Trophoblast cell (in vitro differentiated cells and primary cell): ENCODE results near the gene JUP.

Experiments used
- DNase-seq, 2 donors: peaks; one replicate each; pipeline ENCODE4 v3.0.0-alpha.2; 2016
- H2AFZ ChIP-seq: 2 replicates; pipeline ENCODE4 v1.6.1; 2013; ENCODE audit warnings: low read length, moderate library complexity, mild to moderate bottlenecking; ENCODE audit not compliant: insufficient read depth, poor library complexity
- H2AK5ac ChIP-seq: 2 replicates; pipeline ENCODE4 v1.6.1; 2013; ENCODE audit warnings: mild to moderate bottlenecking, low read length
- H2BK120ac ChIP-seq: 2 replicates; pipeline ENCODE4 v1.6.1; 2013; ENCODE audit warnings: low read length, mild to moderate bottlenecking, moderate library complexity; ENCODE audit not compliant: insufficient read depth, poor library complexity
- H2BK12ac ChIP-seq: 2 replicates; pipeline ENCODE4 v1.6.1; 2013; ENCODE audit warnings: mild to moderate bottlenecking, low read length, moderate library complexity
- H2BK5ac ChIP-seq: 2 replicates; pipeline ENCODE4 v1.6.1; 2013; ENCODE audit warnings: low read length, low read depth, moderate library complexity, mild to moderate bottlenecking; ENCODE audit not compliant: poor library complexity
- H3K14ac ChIP-seq: 2 replicates; pipeline ENCODE4 v1.6.1; 2013; ENCODE audit warnings: mild to moderate bottlenecking, low read length
- H3K18ac ChIP-seq: 2 replicates; pipeline ENCODE4 v1.6.1; 2013; ENCODE audit warnings: mild to moderate bottlenecking, low read length
- H3K23ac ChIP-seq: 2 replicates; pipeline ENCODE4 v1.6.1; 2013; ENCODE audit warnings: low read length
- H3K27ac ChIP-seq: 2 replicates; pipeline ENCODE4 v1.5.1; 2013; ENCODE audit warnings: low read depth, mild to moderate bottlenecking, inconsistent platforms, low read length, moderate library complexity
- H3K27me3 ChIP-seq: 2 replicates; pipeline ENCODE4 v1.6.1; 2013; ENCODE audit warnings: inconsistent platforms, mild to moderate bottlenecking, low read length, moderate library complexity; ENCODE audit not compliant: insufficient read depth
- H3K36me3 ChIP-seq, 2 experiments: 1 replicate in 1 of 2; 2 replicates in 1 of 2; pipeline ENCODE4 v1.6.1; 2013; ENCODE audit warnings: low read length in 2 of 2, mild to moderate bottlenecking in 2 of 2, moderate library complexity in 1 of 2; ENCODE audit not compliant: insufficient read depth in 2 of 2, control insufficient read depth in 1 of 2
- H3K4ac ChIP-seq: 2 replicates; pipeline ENCODE4 v1.6.1; 2013; ENCODE audit warnings: low read depth, mild to moderate bottlenecking, low read length, moderate library complexity
- H3K4me1 ChIP-seq, 2 experiments: 1 replicate in 1 of 2; 2 replicates in 1 of 2; pipeline ENCODE4 v1.6.1; 2013; ENCODE audit warnings: low read length in 2 of 2, mild to moderate bottlenecking in 2 of 2, moderate library complexity in 1 of 2; ENCODE audit not compliant: insufficient read depth in 2 of 2, control insufficient read depth in 1 of 2
- H3K4me2 ChIP-seq: 2 replicates; pipeline ENCODE4 v1.6.1; 2013; ENCODE audit warnings: inconsistent platforms, mild to moderate bottlenecking, low read length, moderate library complexity
- H3K4me3 ChIP-seq: 2 replicates; pipeline ENCODE4 v1.5.1; 2013; ENCODE audit warnings: mild to moderate bottlenecking, low read depth, low read length, inconsistent platforms
- H3K79me1 ChIP-seq: one replicate; pipeline ENCODE4 v1.6.1; 2013; ENCODE audit warnings: low read length
- H3K79me2 ChIP-seq: 2 replicates; pipeline ENCODE4 v1.6.1; 2013; ENCODE audit warnings: low read length, mild to moderate bottlenecking; ENCODE audit not compliant: control insufficient read depth, insufficient read depth, poor library complexity
- H3K9ac ChIP-seq: 2 replicates; pipeline ENCODE4 v1.6.1; 2013; ENCODE audit warnings: mild to moderate bottlenecking, low read length
- H3K9me3 ChIP-seq: 2 replicates; pipeline ENCODE4 v1.6.1; 2013; ENCODE audit warnings: low read depth, mild to moderate bottlenecking, control low read depth, inconsistent platforms, low read length; ENCODE audit not compliant: insufficient read depth
- H4K12ac ChIP-seq: 2 replicates; pipeline ENCODE4 v1.6.1; 2013; ENCODE audit warnings: low read depth, mild to moderate bottlenecking, low read length, moderate library complexity
- H4K8ac ChIP-seq: 2 replicates; pipeline ENCODE4 v1.6.1; 2013; ENCODE audit warnings: low read depth, mild to moderate bottlenecking, low read length, moderate library complexity
- H4K91ac ChIP-seq: one replicate; pipeline ENCODE4 v1.6.1; 2013; ENCODE audit warnings: low read depth, mild to moderate bottlenecking, low read length, moderate library complexity
- WGBS: extraction: QIAGEN DNeasy Blood & Tissue Kit; methylation state at CpG from one replicate; pipeline ENCODE4 v1.1.7; 2013; ENCODE audit warnings: missing lambda C conversion rate; ENCODE audit not compliant: insufficient read length, insufficient coverage; ENCODE audit errors: extremely low coverage; 5-methylcytosine and 5-hydroxymethylcytosine counted together

Gene JUP

DNA sequence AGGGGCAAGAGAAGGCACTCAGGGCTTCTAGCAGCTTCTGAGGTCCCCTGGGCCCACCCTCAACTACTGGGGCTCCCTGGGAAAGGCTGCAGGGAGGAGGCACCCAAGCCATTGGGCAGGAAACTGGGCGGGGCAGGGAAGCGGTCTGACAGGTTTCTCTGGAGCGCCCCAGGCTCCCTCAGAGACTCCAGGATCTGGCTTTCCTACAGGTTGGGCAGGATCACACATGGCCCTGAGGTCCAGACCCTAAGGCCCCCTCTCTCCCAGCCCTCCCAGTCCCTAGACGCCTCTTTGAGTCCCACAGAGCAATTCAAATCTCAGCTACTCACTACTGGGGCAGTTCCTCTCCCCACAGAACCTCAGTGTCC, 14.3 kb downstream of the JUP start:
- Histone ChIP-seq H3K4me1 (peaks cover 40 to 43% of the 10 kb centered on the region in 2 experiments), H4K12ac (peak overlapping the region; percentile 59), H3K9me3 (peaks cover 2% of the 10 kb centered on the region), H3K36me3 (peaks cover 72% of the 10 kb centered on the region in 2 experiments), H2BK12ac (peak overlapping the region; percentile 93), H3K14ac (peak overlapping the region; percentile 87), H3K9ac (no peak overlapping the region), H3K23ac (no peak overlapping the region), H3K79me2 (peaks cover 25% of the 10 kb centered on the region), H4K8ac (peak overlapping the region; percentile 77), H3K79me1 (peaks cover 28% of the 10 kb centered on the region), H2BK120ac (peak overlapping the region; percentile 90), H2BK5ac (peak overlapping the region; percentile 60), H3K4me3 (no peak overlapping the region), H3K27me3 (no peaks in the 10 kb centered on the region), H3K18ac (peak overlapping the region; percentile 74), H3K4ac (peak overlapping the region; percentile 91), H3K4me2 (peak overlapping the region; percentile 7), H2AFZ (peak overlapping the region; percentile 33), H2AK5ac (peak overlapping the region; percentile 90), H4K91ac (peak overlapping the region; percentile 90), H3K27ac (peak overlapping the region; percentile 85)
- no CpG with 5 or more reads among the region's 4 CpGs for WGBS
- peak; percentile 82 to 83 for DNase-seq

- Histone ChIP-seq H3K79me2 (peaks cover 22% of the 10 kb centered on the region), H4K91ac (peak overlapping the region; percentile 90), H4K12ac (peak overlapping the region; percentile 39), H3K23ac (no peak overlapping the region), H3K36me3 (peaks cover 70 to 74% of the 10 kb centered on the region in 2 experiments), H3K4me2 (peak overlapping the region; percentile 7), H3K18ac (peak overlapping the region; percentile 74), H3K27me3 (no peaks in the 10 kb centered on the region), H3K14ac (peak overlapping the region; percentile 87), H2AFZ (peak overlapping the region; percentile 33), H2BK5ac (peak overlapping the region; percentile 51), H3K27ac (peak overlapping the region; percentile 65), H2AK5ac (peak overlapping the region; percentile 90), H3K79me1 (peaks cover 28% of the 10 kb centered on the region), H2BK120ac (peak overlapping the region; percentile 72), H4K8ac (peak overlapping the region; percentile 77), H3K9ac (no peak overlapping the region), H3K9me3 (peaks cover 2% of the 10 kb centered on the region), H3K4me1 (peaks cover 36 to 39% of the 10 kb centered on the region in 2 experiments), H3K4ac (peak overlapping the region; percentile 91), H3K4me3 (no peak overlapping the region), H2BK12ac (peak overlapping the region; percentile 84)
- WGBS = no CpG with 5 or more reads among the region's 17 CpGs
- DNase-seq = no peak
Measured at GRCh38 chr17:41771389-41772206, 14.9 kb downstream of the JUP start.

DNA sequence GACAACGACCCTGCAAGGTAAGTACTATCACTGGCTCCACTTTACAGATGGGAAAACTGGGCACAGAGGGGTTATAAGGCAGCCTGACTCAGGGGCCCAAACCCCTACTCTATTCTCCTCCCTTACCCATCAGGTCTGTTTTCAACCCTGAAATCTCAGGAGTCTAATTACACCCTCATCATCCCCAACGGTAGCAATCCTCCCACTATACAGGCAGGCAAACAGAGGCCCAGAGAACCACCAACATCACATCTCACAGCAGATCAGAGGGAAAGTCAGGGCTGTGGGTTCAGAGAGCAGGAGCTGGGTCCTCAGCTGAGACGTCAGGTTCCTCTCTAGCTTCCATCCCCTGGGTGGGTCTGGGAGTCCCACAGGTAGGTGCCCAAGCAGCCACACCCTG, 16.5 kb downstream of the JUP start:
- Histone ChIP-seq H2AFZ (no peak overlapping the region), H3K79me1 (peaks cover 20% of the 10 kb centered on the region), H2BK120ac (no peak overlapping the region), H4K12ac (no peak overlapping the region), H4K91ac (no peak overlapping the region), H3K27me3 (no peaks in the 10 kb centered on the region), H3K4me3 (no peak overlapping the region), H3K4me1 (peaks cover 25 to 27% of the 10 kb centered on the region in 2 experiments), H3K36me3 (peaks cover 69 to 70% of the 10 kb centered on the region in 2 experiments), H2BK12ac (no peak overlapping the region), H3K14ac (no peak overlapping the region), H3K23ac (no peak overlapping the region), H3K4me2 (no peak overlapping the region), H3K9ac (no peak overlapping the region), H3K18ac (no peak overlapping the region), H3K79me2 (peaks cover 14% of the 10 kb centered on the region), H3K4ac (no peak overlapping the region), H2AK5ac (no peak overlapping the region), H4K8ac (no peak overlapping the region), H2BK5ac (no peak overlapping the region), H3K9me3 (peaks cover 2% of the 10 kb centered on the region), H3K27ac (no peak overlapping the region)
- no peak for DNase-seq
- no CpG with 5 or more reads among the region's 3 CpGs for WGBS

DNA sequence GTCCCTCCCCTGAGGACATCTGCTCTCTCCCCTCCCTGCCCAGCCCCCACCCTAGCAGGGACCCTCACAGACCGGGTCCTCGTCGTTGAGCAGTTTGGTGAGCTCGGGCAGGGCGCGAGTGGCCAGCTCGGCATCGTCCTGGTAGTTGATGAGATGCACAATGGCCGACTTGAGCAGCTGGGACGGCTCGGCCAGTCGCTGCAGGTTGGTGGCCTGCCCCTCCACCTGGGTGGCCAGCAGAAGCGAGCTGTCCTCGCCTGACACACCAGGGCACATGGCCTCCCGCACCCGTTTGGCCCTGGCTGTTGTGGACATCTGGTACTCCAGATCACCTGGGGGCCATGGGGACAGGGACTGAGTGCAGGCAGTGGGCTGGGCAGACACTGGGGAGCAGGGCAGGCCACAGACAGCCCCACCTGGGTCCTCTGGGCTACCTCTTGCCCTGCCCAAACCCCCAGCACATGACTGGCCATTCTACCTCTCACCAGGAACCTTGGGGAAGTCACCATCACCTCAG, 17.1 kb downstream of the JUP start:
- H3K79me1 ChIP-seq = peaks cover 20% of the 10 kb centered on the region

More for the DNA sequence above, 17.1 kb downstream of the JUP start:
- H3K9ac ChIP-seq = no peak overlapping the region
- no CpG with 5 or more reads among the region's 16 CpGs for WGBS
- no peak overlapping the region for H4K91ac ChIP-seq
- H4K8ac ChIP-seq = no peak overlapping the region
- no peaks in the 10 kb centered on the region for H3K27me3 ChIP-seq
- peak overlapping the region; percentile 1 for H3K18ac ChIP-seq
- H2AFZ ChIP-seq = no peak overlapping the region
- no peak overlapping the region for H3K14ac ChIP-seq
- peak overlapping the region; percentile 20 for H3K4me3 ChIP-seq
- H2AK5ac ChIP-seq = no peak overlapping the region
- no peak for DNase-seq
- H2BK12ac ChIP-seq = no peak overlapping the region
- H3K4ac ChIP-seq = no peak overlapping the region
- H2BK5ac ChIP-seq = no peak overlapping the region
- peaks cover 22 to 24% of the 10 kb centered on the region in 2 experiments for H3K4me1 ChIP-seq
- peaks cover 71 to 74% of the 10 kb centered on the region in 2 experiments for H3K36me3 ChIP-seq
- H2BK120ac ChIP-seq = no peak overlapping the region
- H3K27ac ChIP-seq = no peak overlapping the region
- H4K12ac ChIP-seq = no peak overlapping the region
- peaks cover 13% of the 10 kb centered on the region for H3K79me2 ChIP-seq
- no peak overlapping the region for H3K23ac ChIP-seq
- peaks cover 2% of the 10 kb centered on the region for H3K9me3 ChIP-seq
- H3K4me2 ChIP-seq = no peak overlapping the region
